Adrenal gland (tissue), 5 donors: ENCODE results near the gene APLP2.

Source experiments
- POLR2A ChIP-seq, 2 donors: fragments of 450-650 bp; IDR thresholded peaks; one replicate each; pipeline ENCODE4 v1.6.1; 2017; ENCODE audit warnings: antibody characterized with exemption in 2 of 2, mild to moderate bottlenecking in 2 of 2, moderate library complexity in 1 of 2
- TF ChIP-seq, protein P1 (sequence below), 6 experiments: fragments of 450-650 bp in 4 of 6; fragments of 200-600 bp in 2 of 6; sonication (generic) in 1 of 6; IDR thresholded peaks; 1 replicate in 5 of 6; 2 replicates in 1 of 6; pipeline versions ENCODE4 v1.5.1 to v1.8.0; 2016 to 2021; ENCODE audit warnings: antibody characterized with exemption in 6 of 6, mild to moderate bottlenecking in 2 of 6, moderate library complexity in 1 of 6
- donor health status: DM: no; HTN: no; CAD: no.

DNA sequence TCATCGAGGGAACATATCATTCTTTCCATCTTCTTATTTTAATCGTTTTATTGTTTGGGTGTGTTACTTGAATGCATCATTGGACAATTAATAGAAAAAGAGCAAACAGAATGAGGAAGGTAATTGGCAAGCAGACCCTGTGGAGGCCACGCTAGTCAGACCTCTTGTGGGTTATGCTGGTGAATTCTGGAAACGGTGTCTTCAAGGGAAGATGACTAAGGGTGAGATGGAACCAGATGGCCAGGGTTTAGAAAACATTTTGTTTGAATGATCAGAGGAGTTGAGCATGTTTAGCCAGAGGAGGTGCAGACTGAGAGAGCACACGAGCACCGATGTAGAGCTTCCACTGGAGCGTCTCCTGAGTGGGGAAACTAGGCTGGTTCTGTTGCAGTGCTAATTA lies 98.4 kb downstream of the APLP2 start:
- TF ChIP-seq POLR2A (IDR thresholded peaks at IDR 0.05): no peak
- TF ChIP-seq, protein P1, sequence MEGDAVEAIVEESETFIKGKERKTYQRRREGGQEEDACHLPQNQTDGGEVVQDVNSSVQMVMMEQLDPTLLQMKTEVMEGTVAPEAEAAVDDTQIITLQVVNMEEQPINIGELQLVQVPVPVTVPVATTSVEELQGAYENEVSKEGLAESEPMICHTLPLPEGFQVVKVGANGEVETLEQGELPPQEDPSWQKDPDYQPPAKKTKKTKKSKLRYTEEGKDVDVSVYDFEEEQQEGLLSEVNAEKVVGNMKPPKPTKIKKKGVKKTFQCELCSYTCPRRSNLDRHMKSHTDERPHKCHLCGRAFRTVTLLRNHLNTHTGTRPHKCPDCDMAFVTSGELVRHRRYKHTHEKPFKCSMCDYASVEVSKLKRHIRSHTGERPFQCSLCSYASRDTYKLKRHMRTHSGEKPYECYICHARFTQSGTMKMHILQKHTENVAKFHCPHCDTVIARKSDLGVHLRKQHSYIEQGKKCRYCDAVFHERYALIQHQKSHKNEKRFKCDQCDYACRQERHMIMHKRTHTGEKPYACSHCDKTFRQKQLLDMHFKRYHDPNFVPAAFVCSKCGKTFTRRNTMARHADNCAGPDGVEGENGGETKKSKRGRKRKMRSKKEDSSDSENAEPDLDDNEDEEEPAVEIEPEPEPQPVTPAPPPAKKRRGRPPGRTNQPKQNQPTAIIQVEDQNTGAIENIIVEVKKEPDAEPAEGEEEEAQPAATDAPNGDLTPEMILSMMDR (IDR thresholded peaks at IDR 0.05): no peak
